HEK293 (cell line): ENCODE results near the gene PGBD5.

Source experiments
- CTCF ChIA-PET: fragments of 350-600 bp; formaldehyde crosslinking; extraction: SDS; loops from one replicate; lab custom pipeline; 2021; ENCODE audit warnings: antibody characterized with exemption; lab: Yijun Ruan, JAX
- POLR2A ChIA-PET: fragments of 300-600 bp; formaldehyde crosslinking; extraction: SDS; loops from one replicate; lab custom pipeline; 2020; ENCODE audit warnings: antibody characterized with exemption, inconsistent platforms; lab: Yijun Ruan, JAX
- H3K27ac ChIP-seq: fragments of 200-500 bp; sonication (Bioruptor generic); 2 replicates; pipeline ENCODE4 v1.5.1; 2014; ENCODE audit warnings: low read depth, low read length, control low read depth, inconsistent platforms; ENCODE audit errors: extremely low read depth
- H3K36me3 ChIP-seq, 2 experiments: fragments of 200-500 bp in 1 of 2; sonication (Bioruptor generic) in 1 of 2; 1 replicate in 1 of 2; 2 replicates in 1 of 2; pipeline ENCODE4 v1.5.1; 2014 to 2017; ENCODE audit warnings: inconsistent platforms in 2 of 2, low read length in 2 of 2; ENCODE audit not compliant: control insufficient read depth in 2 of 2, insufficient read depth in 1 of 2
- H3K4me1 ChIP-seq: fragments of 200-500 bp; sonication (Bioruptor generic); 2 replicates; pipeline ENCODE4 v1.5.1; 2014; ENCODE audit warnings: mild to moderate bottlenecking, low read length, inconsistent platforms; ENCODE audit not compliant: control insufficient read depth, insufficient read depth
- H3K4me3 ChIP-seq: 2 replicates; pipeline ENCODE4 v1.5.1; 2011; ENCODE audit warnings: low read depth, mild to moderate bottlenecking, control low read depth, low read length, moderate library complexity
- H3K9me3 ChIP-seq: fragments of 200-500 bp; sonication (Bioruptor generic); 2 replicates; pipeline ENCODE4 v1.5.1; 2014; ENCODE audit warnings: low read depth, low read length, inconsistent platforms; ENCODE audit not compliant: control insufficient read depth, insufficient read depth
- BCL11B ChIP-seq: fragments of 450-650 bp; formaldehyde crosslinking; IDR thresholded peaks from 2 replicates; pipeline ENCODE4 v1.5.1; 2016; ENCODE audit warnings: low read depth, missing biosample characterization, missing genetic modification characterization
- GFI1B ChIP-seq: fragments of 450-650 bp; formaldehyde crosslinking; IDR thresholded peaks from 2 replicates; pipeline ENCODE4 v1.5.1; 2016; ENCODE audit warnings: missing biosample characterization, missing genetic modification characterization
- KLF10 ChIP-seq: fragments of 450-650 bp; IDR thresholded peaks from 2 replicates; pipeline ENCODE4 v1.5.1; 2018; ENCODE audit warnings: missing biosample characterization, mild to moderate bottlenecking, missing genetic modification characterization
- KLF9 ChIP-seq: fragments of 450-650 bp; formaldehyde crosslinking; IDR thresholded peaks from 2 replicates; pipeline ENCODE4 v1.5.1; 2016; ENCODE audit warnings: missing biosample characterization, missing genetic modification characterization, low read depth
- ZBTB17 ChIP-seq: fragments of 450-650 bp; formaldehyde crosslinking; IDR thresholded peaks from 2 replicates; pipeline ENCODE4 v1.5.1; 2016; ENCODE audit warnings: missing biosample characterization, missing genetic modification characterization
- ZBTB44 ChIP-seq: fragments of 450-650 bp; IDR thresholded peaks from 2 replicates; pipeline ENCODE4 v1.5.1; 2018; ENCODE audit warnings: missing biosample characterization, mild to moderate bottlenecking, missing genetic modification characterization
- ZNF112 ChIP-seq: fragments of 450-650 bp; formaldehyde crosslinking; IDR thresholded peaks from 2 replicates; pipeline ENCODE4 v1.5.0; 2017; ENCODE audit warnings: missing biosample characterization, missing genetic modification characterization
- ZNF114 ChIP-seq: fragments of 450-650 bp; formaldehyde crosslinking; IDR thresholded peaks from 2 replicates; pipeline ENCODE4 v1.5.0; 2017; ENCODE audit warnings: missing biosample characterization, missing genetic modification characterization
- ZNF138 ChIP-seq: fragments of 450-650 bp; formaldehyde crosslinking; IDR thresholded peaks from 2 replicates; pipeline ENCODE4 v1.5.1; 2016; ENCODE audit warnings: missing biosample characterization, missing genetic modification characterization, borderline replicate concordance
- ZNF274 ChIP-seq, 2 experiments: fragments of 200-500 bp in 1 of 2; fragments of 450-650 bp in 1 of 2; sonication (Bioruptor generic) in 1 of 2; formaldehyde crosslinking in 1 of 2; IDR thresholded peaks; 2 replicates each; pipeline versions ENCODE4 v1.5.1 to v1.6.1; 2014 to 2016; ENCODE audit warnings: borderline replicate concordance in 1 of 2, inconsistent platforms in 1 of 2, low read length in 1 of 2, missing biosample characterization in 1 of 2, missing genetic modification characterization in 1 of 2
- ZNF354C ChIP-seq: fragments of 450-650 bp; formaldehyde crosslinking; IDR thresholded peaks from 2 replicates; pipeline ENCODE4 v1.5.1; 2016; ENCODE audit warnings: missing biosample characterization, missing genetic modification characterization, low read depth, borderline replicate concordance
- ZNF394 ChIP-seq: fragments of 450-650 bp; formaldehyde crosslinking; IDR thresholded peaks from 2 replicates; pipeline ENCODE4 v1.5.1; 2016; ENCODE audit warnings: missing biosample characterization, missing genetic modification characterization, mild to moderate bottlenecking, moderate library complexity, borderline replicate concordance
- ZNF514 ChIP-seq: fragments of 450-650 bp; formaldehyde crosslinking; IDR thresholded peaks from 2 replicates; pipeline ENCODE4 v1.5.1; 2016; ENCODE audit warnings: missing biosample characterization, missing genetic modification characterization
- ZNF585B ChIP-seq: fragments of 450-650 bp; formaldehyde crosslinking; IDR thresholded peaks from 2 replicates; pipeline ENCODE4 v1.5.1; 2016; ENCODE audit warnings: missing biosample characterization, missing genetic modification characterization
- ZNF626 ChIP-seq: fragments of 450-650 bp; sonication (Bioruptor Pico); formaldehyde crosslinking; IDR thresholded peaks from 2 replicates; pipeline ENCODE4 v1.5.1; 2018; ENCODE audit warnings: missing biosample characterization, missing genetic modification characterization, inconsistent platforms
- ZNF629 ChIP-seq: fragments of 450-650 bp; formaldehyde crosslinking; IDR thresholded peaks from 2 replicates; pipeline ENCODE4 v1.5.1; 2017; ENCODE audit warnings: missing biosample characterization, missing genetic modification characterization
- ZNF707 ChIP-seq: fragments of 450-650 bp; formaldehyde crosslinking; IDR thresholded peaks from 2 replicates; pipeline ENCODE4 v1.5.1; 2016; ENCODE audit warnings: missing biosample characterization, missing genetic modification characterization
- ZNF837 ChIP-seq: fragments of 450-650 bp; formaldehyde crosslinking; IDR thresholded peaks from 2 replicates; pipeline ENCODE4 v1.5.1; 2016; ENCODE audit warnings: missing biosample characterization, missing genetic modification characterization
- ZSCAN30 ChIP-seq: fragments of 450-650 bp; IDR thresholded peaks from 2 replicates; pipeline ENCODE4 v1.5.1; 2018; ENCODE audit warnings: missing biosample characterization, mild to moderate bottlenecking, missing genetic modification characterization, moderate library complexity
- TF ChIP-seq, protein P1 (sequence below): IDR thresholded peaks from 2 replicates; pipeline ENCODE4 v1.6.1; 2011; ENCODE audit warnings: mild to moderate bottlenecking, low read depth, low read length, borderline replicate concordance
- TF ChIP-seq, protein P2 (sequence below): sonication (generic); formaldehyde crosslinking; IDR thresholded peaks from 2 replicates; pipeline ENCODE4 v1.8.1; 2022; ENCODE audit warnings: mild to moderate bottlenecking, moderate library complexity, missing genetic modification reagents
- TF ChIP-seq, protein P3 (sequence below): fragments of 450-650 bp; formaldehyde crosslinking; IDR thresholded peaks from 2 replicates; pipeline ENCODE4 v1.5.1; 2016; ENCODE audit warnings: missing biosample characterization, missing genetic modification characterization

The PGBD5 gene

GRCh38 chr1:230266456-230266855 lies 159.7 kb downstream of the PGBD5 start (continued):
- TF ChIP-seq, protein P1, sequence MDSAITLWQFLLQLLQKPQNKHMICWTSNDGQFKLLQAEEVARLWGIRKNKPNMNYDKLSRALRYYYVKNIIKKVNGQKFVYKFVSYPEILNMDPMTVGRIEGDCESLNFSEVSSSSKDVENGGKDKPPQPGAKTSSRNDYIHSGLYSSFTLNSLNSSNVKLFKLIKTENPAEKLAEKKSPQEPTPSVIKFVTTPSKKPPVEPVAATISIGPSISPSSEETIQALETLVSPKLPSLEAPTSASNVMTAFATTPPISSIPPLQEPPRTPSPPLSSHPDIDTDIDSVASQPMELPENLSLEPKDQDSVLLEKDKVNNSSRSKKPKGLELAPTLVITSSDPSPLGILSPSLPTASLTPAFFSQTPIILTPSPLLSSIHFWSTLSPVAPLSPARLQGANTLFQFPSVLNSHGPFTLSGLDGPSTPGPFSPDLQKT = no peak
- TF ChIP-seq ZNF626 (tag by site-specific recombination) = no peak
- TF ChIP-seq KLF9 (tag by site-specific recombination) = no peak
- no peak for TF ChIP-seq BCL11B (tag by site-specific recombination)
- TF ChIP-seq, protein P2, sequence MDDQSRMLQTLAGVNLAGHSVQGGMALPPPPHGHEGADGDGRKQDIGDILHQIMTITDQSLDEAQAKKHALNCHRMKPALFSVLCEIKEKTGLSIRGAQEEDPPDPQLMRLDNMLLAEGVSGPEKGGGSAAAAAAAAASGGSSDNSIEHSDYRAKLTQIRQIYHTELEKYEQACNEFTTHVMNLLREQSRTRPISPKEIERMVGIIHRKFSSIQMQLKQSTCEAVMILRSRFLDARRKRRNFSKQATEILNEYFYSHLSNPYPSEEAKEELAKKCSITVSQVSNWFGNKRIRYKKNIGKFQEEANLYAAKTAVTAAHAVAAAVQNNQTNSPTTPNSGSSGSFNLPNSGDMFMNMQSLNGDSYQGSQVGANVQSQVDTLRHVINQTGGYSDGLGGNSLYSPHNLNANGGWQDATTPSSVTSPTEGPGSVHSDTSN (CRISPR knock-in tag) = no peak
- TF ChIP-seq ZNF629 (tag by site-specific recombination) = no peak
- no peak for TF ChIP-seq ZNF514 (tag by site-specific recombination)
- no peak for TF ChIP-seq ZNF274 (IDR thresholded peaks at IDR 0.05; ENCODE audit: low read length)
- TF ChIP-seq ZNF274 (tag by site-specific recombination; IDR thresholded peaks at IDR 0.05; ENCODE audit: borderline replicate concordance) = no peak

DNA sequence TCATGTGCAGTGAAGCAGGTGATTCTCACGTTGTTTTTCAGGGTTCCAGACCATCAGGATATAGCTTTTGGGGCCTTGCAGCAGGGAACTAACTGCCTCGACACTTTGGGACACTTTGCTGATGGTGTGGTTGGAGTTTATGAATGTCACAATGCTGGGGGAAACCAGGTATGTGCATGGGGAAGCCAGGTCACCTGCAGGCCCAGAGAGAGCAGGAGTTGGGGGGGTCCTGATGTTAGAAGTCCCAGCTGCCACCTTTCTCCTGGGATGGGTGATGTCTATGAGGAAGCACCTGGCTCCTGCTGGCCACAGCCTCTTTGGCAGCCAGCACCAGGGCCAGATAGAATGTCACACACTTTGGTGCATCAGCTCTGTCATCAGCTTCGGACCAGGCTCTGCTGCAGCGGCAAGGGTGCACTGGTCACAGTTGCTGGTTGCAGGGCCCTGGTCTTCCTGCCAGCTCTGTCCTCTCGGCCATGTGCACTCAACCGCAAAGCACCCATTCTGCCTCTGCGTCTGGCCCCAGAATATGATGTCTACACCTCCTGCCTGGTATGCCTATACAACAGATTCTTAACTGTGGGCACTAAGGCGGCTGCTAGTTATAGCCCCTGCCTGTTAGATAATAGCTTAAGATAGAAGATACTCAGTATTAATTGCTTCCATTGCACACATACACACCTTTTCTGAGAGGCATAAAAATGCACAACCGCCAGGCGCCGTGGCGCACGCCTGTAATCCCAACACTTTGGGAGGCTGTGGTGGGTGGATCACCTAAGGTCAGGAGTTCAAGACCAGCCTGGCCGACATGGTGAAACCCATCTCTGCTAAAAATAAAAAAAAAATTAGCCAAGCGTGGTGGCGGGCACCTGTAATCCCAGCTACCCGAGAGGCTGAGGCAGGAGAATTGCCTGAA lies 160.7 kb downstream of the PGBD5 start:
- H3K36me3 ChIP-seq = peaks cover 0 to 33% of the 10 kb centered on the region in 2 experiments; a peak in 1 of 3 replicates
- no peak for TF ChIP-seq ZBTB17 (tag by site-specific recombination)
- TF ChIP-seq ZBTB44 = no peak
- TF ChIP-seq ZSCAN30 (tag by site-specific recombination) = no peak
- no peak for TF ChIP-seq ZNF394
- no peak for TF ChIP-seq ZNF707
- no peak for TF ChIP-seq ZNF274 (IDR thresholded peaks at IDR 0.05; ENCODE audit: low read length)
- TF ChIP-seq ZNF274 (tag by site-specific recombination; IDR thresholded peaks at IDR 0.05; ENCODE audit: borderline replicate concordance) = no peak
- TF ChIP-seq ZNF138 (tag by site-specific recombination) = no peak
- no peak for TF ChIP-seq ZNF112 (tag by site-specific recombination)
- TF ChIP-seq, protein P3, sequence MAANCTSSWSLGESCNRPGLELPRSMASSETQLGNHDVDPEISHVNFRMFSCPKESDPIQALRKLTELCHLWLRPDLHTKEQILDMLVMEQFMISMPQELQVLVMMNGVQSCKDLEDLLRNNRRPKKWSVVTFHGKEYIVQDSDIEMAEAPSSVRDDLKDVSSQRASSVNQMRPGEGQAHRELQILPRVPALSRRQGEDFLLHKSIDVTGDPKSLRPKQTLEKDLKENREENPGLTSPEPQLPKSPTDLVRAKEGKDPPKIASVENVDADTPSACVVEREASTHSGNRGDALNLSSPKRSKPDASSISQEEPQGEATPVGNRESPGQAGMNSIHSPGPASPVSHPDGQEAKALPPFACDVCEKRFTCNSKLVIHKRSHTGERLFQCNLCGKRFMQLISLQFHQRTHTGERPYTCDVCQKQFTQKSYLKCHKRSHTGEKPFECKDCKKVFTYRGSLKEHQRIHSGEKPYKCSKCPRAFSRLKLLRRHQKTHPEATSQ (tag by site-specific recombination) = no peak
- no peak for TF ChIP-seq ZNF837
- TF ChIP-seq ZNF114 (tag by site-specific recombination) = no peak
- TF ChIP-seq GFI1B (tag by site-specific recombination) = no peak
- no peak for TF ChIP-seq ZNF629 (tag by site-specific recombination)
- no peak for TF ChIP-seq ZNF354C (tag by site-specific recombination)
- TF ChIP-seq ZNF585B (tag by site-specific recombination) = no peak
- no peak for TF ChIP-seq KLF10 (tag by site-specific recombination)
- no peak overlapping the region for H3K27ac ChIP-seq
- H3K9me3 ChIP-seq = no peaks in the 10 kb centered on the region
- CTCF ChIA-PET = interaction anchor here (0.7 to 1.3 kb wide), 4 partner anchors 12 to 93 kb away, joined by 3 to 7 read pairs (median 3); no protein-coding TSS in a partner anchor
- POLR2A ChIA-PET = no interaction called here
- H3K4me1 ChIP-seq = peaks cover 5% of the 10 kb centered on the region
- no peak overlapping the region for H3K4me3 ChIP-seq
